GM19452 (cell line): ENCODE results near the gene SOX5.
"Not testable (repeated sequence)": the region's sequence is repeated elsewhere in the genome, so short reads cannot be mapped to it uniquely, and the experiment has no call there.

Source experiments
- ATAC-seq: cut with Tn5 transposase; IDR thresholded peaks from one replicate; pipeline ENCODE4 v1.9.1; 2021; ENCODE audit not compliant: unreplicated experiment

The SOX5 gene

GRCh38 chr12:23911574-23911973 is 37.9 kb downstream of the SOX5 start:
- no peak for ATAC-seq

GRCh38 chr12:23909551-23909950 is 39.9 kb downstream of the SOX5 start:
- no peak for ATAC-seq

- ATAC-seq = no peak
Measured at GRCh38 chr12:23906329-23906728, 43.1 kb downstream of the SOX5 start.

- no peak for ATAC-seq
Measured at GRCh38 chr12:23899434-23899833, 50.0 kb downstream of the SOX5 start.

GRCh38 chr12:23898121-23898520 is 51.3 kb downstream of the SOX5 start:
- ATAC-seq = no peak

GRCh38 chr12:23895792-23896218 is 53.7 kb downstream of the SOX5 start:
- ATAC-seq = no peak

- no peak for ATAC-seq
Measured at GRCh38 chr12:23893611-23894010, 55.9 kb downstream of the SOX5 start.

GRCh38 chr12:23891115-23891514 is 58.4 kb downstream of the SOX5 start:
- ATAC-seq = no peak

GRCh38 chr12:23889069-23889440 is 60.4 kb downstream of the SOX5 start:
- no peak for ATAC-seq

- no peak for ATAC-seq
Measured at GRCh38 chr12:23888396-23889068, 60.9 kb downstream of the SOX5 start.

- no peak for ATAC-seq
Measured at GRCh38 chr12:23887055-23887835, 62.2 kb downstream of the SOX5 start.

GRCh38 chr12:23885394-23885793 is 64.1 kb downstream of the SOX5 start:
- no peak for ATAC-seq

- no peak for ATAC-seq
Measured at GRCh38 chr12:23884909-23885308, 64.6 kb downstream of the SOX5 start.

GRCh38 chr12:23880988-23881387 is 68.5 kb downstream of the SOX5 start:
- ATAC-seq = no peak

GRCh38 chr12:23876618-23877017 is 72.9 kb downstream of the SOX5 start:
- ATAC-seq = not testable (repeated sequence)

- ATAC-seq = no peak
Measured at GRCh38 chr12:23867794-23868193, 81.7 kb downstream of the SOX5 start.

GRCh38 chr12:23862701-23863100 is 86.8 kb downstream of the SOX5 start:
- ATAC-seq = no peak

- ATAC-seq = no peak
Measured at GRCh38 chr12:23860019-23860418, 89.5 kb downstream of the SOX5 start.

GRCh38 chr12:23857178-23857577 is 92.3 kb downstream of the SOX5 start:
- ATAC-seq = no peak

GRCh38 chr12:23855813-23856212 is 93.7 kb downstream of the SOX5 start:
- no peak for ATAC-seq

- no peak for ATAC-seq
Measured at GRCh38 chr12:23854598-23854997, 94.9 kb downstream of the SOX5 start.

GRCh38 chr12:23853640-23854039 is 95.8 kb downstream of the SOX5 start:
- no peak for ATAC-seq

- no peak for ATAC-seq
Measured at GRCh38 chr12:23851602-23852001, 97.9 kb downstream of the SOX5 start.
